Measurements from ENCODE around the gene SMURF1.

Gene SMURF1

DNA sequence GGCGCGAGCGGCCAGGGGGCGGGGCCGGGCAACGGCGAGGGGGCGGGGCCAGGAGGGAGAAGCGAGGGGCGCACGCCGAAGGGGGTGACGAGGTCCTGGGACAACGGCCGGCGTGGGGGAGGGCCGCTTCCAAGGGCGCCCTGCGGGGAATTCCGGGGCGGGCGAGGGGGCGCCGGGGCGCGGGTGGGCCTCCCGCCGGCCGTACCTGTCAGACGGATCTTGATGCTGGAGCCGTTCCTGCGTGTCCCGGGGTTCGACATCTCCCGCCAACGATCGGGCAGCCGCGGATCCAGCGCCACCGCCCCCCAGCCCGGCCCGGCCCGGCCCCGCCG, 421 bp downstream of the SMURF1 start:
- in situ Hi-C loops (cut with HindIII; ENCODE audit: low pct_ligation_motif_present, low pct_unique_long_range_greater_than_20kb, low sequenced_read_pairs) = no loop called here
- no peak for DNase-seq

DNA sequence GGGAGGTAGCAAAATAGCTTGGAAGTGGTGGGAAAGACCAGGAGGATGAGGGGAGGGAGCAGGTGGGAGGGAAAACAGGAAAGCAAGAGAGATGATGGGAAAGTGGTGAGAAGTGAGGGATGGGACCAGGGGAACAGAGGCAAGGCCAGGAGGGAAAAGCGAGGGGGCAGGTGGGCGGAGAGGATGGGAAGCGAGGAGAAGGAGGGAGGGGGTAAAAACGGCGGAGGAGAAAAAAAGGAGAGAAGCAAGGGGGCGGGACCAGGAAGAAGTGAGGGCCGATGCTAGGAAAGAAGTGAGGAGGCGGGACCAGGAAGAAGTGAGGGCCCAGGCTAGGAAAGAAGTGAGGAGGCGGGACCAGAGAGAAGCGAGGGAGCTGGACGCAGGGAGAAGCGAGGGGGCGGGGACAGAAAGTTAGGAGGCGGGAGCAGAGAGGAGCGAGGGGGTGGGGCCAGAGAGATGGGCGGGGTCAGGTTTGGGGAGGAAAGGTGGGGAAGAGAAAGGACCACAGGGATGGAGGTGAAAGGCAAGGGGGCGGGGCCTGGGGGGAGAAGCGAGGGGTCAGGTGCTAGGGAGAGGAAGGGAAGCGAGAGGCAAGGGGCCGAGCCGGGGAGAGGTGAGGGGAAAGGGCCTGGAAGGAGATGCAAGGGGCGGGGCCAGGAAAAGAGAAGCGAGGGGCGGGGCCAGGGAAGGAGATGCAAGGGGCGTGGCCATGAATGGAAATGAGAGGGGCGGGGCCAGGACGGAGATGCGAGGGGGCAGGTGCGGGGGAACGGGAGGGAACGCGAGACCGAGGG, 984 bp downstream of the SMURF1 start:
- peak; percentile 99 for DNase-seq
- in situ Hi-C loops (cut with HindIII; ENCODE audit: low pct_ligation_motif_present, low pct_unique_long_range_greater_than_20kb, low sequenced_read_pairs) = no loop called here

DNA sequence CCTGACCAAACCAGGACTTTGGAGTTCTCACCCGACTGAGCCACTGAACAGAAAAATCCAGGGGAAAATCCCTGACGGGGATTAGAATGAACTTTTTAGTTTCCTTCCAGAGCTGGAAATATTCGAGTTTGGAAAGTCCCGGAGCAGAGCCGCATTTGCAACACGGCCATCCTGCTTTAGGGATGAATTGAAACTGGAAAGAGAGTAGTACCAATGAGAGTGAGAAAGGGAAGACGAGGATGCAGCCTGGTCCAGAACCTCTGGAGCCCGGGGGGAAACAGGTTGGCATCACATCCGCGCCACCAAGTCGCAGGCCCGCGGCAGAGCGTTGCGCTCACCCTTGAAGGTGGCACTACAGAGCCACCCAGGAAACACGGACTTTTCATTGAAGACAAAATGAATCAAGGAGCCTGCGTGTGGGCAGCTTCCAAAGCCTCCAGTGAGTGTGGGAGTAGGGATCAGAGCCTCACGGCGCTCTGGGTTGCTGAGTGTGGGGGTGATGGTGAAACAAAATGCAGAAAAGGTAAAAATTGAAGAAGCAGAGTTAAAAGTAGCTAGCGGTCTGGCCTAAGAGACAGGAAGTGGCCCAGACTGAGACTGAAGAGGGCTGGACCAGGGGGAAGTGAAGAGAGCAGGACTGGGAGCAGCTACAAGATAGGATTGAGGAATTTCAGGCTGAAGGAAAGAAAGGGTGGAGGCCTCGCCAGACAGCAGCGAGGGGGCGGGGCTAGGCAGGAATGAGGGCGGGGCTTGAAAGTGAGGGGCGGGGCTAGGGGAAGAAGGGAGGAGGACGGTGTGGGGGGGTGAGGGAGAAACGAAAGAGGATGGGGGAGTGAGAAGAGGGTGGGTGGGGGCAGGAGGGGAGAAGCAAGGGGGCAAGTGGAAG, 1.8 kb downstream of the SMURF1 start:
- peak; percentile 88 for DNase-seq
- in situ Hi-C loops (cut with HindIII; ENCODE audit: low pct_ligation_motif_present, low pct_unique_long_range_greater_than_20kb, low sequenced_read_pairs) = no loop called here

DNA sequence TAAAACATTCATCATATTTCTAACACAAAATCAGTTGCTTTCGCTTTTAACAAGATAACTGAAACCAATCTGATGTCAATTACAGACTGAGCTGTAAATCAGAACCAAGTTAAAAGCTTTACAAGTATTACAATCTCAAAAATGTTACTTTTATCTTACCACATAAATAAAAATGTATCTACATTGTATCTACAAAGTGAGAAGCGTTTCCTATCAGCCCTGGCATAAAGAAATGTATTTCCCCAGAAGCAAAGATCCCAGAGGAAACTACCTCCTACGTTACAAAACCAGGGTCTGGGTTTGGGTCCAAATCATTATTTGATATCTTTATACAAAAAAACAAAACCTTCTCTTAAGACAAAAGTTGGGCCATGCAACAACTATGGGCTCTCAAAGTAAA, 2.6 kb downstream of the SMURF1 start:
- in situ Hi-C loops (cut with HindIII; ENCODE audit: low pct_ligation_motif_present, low pct_unique_long_range_greater_than_20kb, low sequenced_read_pairs) = no loop called here
- DNase-seq = peak; percentile 33

DNA sequence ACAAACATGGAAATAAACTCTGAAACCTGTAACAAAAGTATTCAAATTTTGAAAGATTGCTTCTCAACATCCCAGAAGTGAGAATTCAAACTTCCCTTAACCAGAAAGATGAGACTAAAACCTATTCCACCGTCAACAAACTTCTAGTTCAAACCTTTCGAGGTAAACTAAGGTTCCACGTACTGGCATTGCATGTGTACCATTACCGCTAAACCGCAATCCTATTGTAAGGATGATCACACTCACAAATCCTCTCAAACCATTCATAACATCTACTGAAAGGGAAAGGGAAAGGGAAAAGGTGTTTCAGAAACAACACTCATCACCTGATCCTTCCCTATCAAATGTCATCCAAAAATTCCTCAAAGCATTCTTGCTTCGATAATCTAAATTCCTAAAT, 3.1 kb downstream of the SMURF1 start:
- peak; percentile 22 for DNase-seq
- in situ Hi-C loops (cut with HindIII; ENCODE audit: low pct_ligation_motif_present, low pct_unique_long_range_greater_than_20kb, low sequenced_read_pairs) = no loop called here

DNA sequence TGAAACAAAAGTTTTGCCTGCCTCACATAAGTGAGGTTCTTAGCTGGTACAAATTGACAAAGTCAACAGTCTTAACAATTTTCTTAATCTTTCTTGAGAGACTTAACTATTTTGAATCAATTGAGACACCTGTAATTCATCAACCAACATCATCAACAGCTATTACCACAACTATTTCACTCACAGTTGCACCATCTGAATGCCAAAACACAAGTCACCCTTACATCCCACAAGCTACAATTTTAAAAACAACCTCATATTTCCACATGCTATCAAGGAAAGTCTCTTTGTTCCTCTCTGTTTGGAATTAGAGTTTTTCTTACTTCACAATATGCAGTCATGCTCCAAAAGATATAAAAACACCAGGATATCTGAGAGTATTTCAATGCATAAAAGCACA, 4.9 kb downstream of the SMURF1 start:
- DNase-seq = peak; percentile 52
- in situ Hi-C loops (cut with HindIII; ENCODE audit: low pct_ligation_motif_present, low pct_unique_long_range_greater_than_20kb, low sequenced_read_pairs) = no loop called here

DNA sequence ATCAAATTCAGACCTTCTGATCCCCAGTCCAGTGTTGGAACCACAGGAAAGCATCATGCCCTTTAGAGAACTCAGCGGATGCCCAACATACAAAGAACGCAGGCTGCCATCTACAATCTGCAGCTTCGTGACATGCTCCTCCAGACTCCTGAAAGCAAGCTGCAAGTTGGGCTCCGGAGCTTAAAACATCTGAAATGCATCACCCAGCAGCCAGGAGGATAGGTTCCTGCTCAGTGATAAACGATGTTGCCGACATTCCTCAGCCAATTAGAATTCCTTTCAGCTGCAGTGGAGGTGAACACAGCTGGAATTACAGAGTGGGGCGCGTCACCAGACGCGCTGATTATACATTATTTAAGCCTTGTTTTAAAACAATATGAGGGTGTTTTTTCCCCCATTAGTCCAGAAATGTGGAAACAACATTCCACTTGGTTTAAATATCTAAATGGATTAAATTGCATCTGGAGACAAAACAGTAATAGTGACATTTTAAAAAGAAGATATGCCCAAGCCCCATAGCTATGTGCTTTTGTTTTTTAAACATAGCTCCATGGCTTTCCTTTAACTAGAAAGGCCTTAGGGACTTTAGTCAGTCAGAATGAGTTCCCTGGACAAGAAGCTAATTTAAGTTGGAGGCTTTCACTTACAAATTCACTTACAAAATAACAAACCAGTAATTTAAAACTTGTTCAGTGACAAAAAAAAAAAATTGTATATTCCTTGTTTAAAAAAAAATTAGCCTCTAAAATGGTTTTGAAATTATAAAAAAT, 6.3 kb downstream of the SMURF1 start:
- DNase-seq = peak; percentile 63
- in situ Hi-C loops (cut with HindIII; ENCODE audit: low pct_ligation_motif_present, low pct_unique_long_range_greater_than_20kb, low sequenced_read_pairs) = no loop called here

DNA sequence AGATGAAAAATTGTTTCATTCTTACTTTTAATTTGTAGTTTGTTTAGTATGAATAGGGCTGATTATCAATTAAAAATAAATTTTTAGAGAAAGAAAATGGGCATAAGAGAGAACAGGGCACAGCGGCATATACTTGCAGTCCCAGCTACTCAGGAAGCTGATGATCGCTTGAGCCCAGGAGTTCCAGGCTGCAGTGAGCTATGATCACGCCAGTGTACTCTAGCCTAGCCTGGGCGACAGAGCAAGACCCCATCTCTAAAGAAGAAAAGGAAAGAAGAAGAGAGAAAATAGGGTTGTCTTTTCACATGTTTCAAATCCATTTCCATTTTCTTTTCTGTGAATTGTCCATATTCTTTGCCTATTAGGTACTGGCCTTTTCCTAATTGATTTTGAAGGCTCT, 8.0 kb downstream of the SMURF1 start:
- DNase-seq = no peak
- in situ Hi-C loops (cut with HindIII; ENCODE audit: low pct_ligation_motif_present, low pct_unique_long_range_greater_than_20kb, low sequenced_read_pairs) = no loop called here

DNA sequence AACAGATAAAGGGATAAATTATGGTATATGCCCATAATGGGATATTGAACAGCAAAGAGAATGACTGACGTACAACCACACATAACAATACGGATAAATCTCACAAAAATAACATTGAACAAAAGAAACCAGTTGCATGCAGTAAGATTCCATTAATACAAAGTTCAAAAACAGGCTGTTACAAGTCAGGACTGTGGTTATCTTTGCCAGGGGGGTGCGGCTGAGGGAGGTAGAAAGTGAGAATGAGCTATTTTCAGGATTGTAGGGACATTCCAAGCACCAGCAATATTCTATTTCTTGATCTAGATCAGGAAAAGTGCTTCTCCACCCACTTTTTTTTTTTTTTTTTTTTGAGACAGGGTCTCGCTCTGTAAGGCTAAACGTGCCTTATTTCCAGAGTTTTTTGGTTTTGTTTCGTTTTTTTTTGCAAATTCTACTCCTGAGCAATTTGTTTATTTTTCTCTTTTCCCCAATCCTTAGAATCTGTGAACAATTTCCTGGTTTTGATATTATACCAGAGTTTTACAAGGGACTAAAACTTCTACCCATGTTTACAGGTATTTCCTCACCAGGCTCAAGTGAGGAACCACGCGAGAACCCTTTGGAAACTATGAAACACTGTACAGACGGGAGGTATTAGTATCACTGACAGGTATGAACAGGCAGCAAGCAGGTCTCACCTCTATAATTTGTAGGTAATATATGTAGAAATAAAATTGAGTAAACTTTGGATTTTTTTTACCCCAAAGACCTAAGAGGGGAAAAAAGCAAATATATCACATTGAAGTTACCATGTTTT, 9.9 kb downstream of the SMURF1 start:
- DNase-seq = no peak
- in situ Hi-C loops (cut with HindIII; ENCODE audit: low pct_ligation_motif_present, low pct_unique_long_range_greater_than_20kb, low sequenced_read_pairs) = no loop called here

DNA sequence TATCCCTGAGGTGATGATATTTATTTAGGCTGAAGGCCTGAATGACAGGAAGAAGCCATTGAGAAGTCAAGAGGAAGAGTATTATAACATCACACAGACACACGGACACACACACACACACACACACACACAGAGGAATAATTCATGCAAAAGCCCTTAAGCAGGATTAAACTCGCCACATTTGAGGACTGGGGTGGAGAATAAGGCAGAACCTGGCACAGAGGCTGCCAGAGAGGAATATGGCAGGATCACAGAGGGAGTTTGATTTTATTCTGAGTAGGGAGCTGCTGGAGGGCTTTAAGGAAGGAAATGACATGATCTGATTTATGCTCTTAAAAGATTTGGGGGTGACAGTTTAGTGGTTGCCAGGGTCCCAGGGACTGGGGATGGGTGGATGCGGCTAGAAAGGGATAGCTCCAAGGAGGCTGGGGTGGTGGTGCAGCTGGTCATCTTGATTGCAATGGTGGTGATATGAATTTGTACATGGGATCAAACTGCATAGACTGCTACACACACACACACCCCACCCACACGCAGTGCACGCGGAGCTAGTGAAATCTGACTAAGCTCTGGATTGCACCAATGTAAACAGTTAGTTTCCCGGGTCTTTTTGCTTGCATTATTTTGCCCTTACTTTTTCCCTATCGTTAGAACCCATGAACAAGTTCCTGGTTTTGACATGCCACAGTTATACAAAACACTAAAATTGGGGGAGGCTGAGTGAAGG, 11.2 kb downstream of the SMURF1 start:
- in situ Hi-C loops (cut with HindIII; ENCODE audit: low pct_ligation_motif_present, low pct_unique_long_range_greater_than_20kb, low sequenced_read_pairs) = no loop called here
- no peak for DNase-seq

DNA sequence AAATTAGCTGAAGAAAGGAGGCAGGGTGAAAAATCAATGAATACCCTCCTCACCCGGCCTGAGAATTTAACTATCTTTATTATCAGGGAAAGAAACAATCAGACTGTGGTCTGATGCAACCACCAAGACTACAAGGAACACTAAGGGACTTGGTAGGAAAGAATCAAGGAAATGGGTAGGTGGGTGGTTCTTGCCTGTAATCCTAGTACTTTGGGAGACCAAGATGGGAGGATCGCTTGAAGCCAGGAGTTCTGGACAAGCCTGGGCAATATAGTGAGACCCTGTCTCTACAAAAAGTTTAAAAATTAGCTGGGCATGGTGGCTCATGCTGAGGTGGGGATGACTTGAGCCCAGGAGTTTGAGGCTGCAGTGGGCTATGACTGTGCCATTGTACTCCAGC, 12.6 kb downstream of the SMURF1 start:
- in situ Hi-C loops (cut with HindIII; ENCODE audit: low pct_ligation_motif_present, low pct_unique_long_range_greater_than_20kb, low sequenced_read_pairs) = no loop called here
- DNase-seq = no peak

DNA sequence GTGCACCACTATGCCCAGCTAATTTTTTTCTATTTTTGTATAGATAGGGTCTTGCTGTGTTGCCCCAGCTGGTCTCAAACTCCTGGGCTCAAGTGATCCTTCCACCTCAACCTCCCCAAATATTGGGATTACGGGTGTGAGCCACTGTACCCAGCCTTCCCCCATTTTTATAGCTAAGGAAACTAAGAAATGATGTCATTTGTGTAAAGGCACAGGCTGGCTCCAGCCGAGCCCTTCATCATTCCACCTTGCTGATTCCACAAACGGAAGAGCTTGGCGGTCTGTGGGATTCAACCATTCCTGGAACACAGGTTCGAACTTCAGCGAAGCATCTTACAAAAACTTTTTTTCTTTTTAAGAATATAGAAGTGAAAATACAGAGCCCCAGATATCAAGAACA, 14.4 kb downstream of the SMURF1 start:
- DNase-seq = no peak
- in situ Hi-C loops (cut with HindIII; ENCODE audit: low pct_ligation_motif_present, low pct_unique_long_range_greater_than_20kb, low sequenced_read_pairs) = no loop called here

DNA sequence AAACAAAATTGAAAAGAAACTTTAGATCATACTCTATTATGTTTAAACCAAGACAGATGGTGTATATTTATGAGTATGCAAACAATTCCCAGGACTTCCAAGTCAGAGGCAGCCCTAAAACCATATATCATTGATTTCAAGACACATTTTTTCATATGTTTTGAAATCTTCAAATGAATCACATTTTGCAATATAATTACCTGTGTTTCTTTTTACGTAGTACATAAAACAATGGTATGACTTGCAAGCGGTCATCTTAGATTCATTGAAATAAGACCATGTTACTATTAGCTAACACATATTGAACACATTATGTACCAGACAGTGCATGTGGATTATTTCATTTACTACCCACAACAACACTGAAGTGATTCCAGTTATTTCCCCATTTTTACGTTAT, 14.9 kb downstream of the SMURF1 start:
- in situ Hi-C loops (cut with HindIII; ENCODE audit: low pct_ligation_motif_present, low pct_unique_long_range_greater_than_20kb, low sequenced_read_pairs) = no loop called here
- no peak for DNase-seq

DNA sequence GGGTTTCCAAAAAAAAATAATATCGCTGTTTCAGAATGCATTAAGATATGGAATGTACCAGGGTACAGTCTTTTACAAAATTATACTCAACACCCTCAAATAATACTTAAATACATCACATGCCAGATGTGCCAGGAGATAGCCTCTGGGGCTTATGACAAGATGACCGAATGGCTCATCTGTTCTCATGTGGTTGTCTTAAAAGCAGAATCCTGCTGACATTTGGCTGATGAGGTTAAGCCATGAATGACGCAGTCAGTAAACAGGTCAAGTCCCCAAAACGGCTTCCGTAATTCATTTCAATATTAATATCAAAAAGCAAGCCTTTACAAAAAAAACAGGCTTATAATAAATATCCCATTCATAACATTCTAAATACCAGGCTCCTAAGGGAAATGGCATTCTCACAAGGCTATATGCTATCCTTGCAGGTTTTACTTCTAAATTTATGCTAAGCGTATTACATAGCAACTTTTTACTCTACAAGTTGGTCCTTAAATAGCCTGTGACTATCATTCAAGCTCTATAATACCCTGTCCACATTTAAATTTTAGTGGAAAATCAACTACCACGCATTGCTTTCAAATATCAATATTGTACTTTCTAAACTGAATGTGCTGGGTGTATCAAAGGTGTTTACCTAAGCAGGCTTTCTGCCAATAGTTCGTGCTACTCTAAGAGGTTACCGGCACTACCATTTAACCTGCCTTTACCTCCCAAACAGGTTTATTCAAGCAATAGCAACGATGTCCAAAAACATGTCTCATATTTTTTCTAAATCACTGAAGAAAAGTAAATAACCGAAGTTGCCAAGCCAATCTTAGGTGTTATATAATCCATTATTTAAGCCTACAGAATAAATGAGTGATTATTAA, 15.6 kb downstream of the SMURF1 start:
- no peak for DNase-seq
- in situ Hi-C loops (cut with HindIII; ENCODE audit: low pct_ligation_motif_present, low pct_unique_long_range_greater_than_20kb, low sequenced_read_pairs) = no loop called here

DNA sequence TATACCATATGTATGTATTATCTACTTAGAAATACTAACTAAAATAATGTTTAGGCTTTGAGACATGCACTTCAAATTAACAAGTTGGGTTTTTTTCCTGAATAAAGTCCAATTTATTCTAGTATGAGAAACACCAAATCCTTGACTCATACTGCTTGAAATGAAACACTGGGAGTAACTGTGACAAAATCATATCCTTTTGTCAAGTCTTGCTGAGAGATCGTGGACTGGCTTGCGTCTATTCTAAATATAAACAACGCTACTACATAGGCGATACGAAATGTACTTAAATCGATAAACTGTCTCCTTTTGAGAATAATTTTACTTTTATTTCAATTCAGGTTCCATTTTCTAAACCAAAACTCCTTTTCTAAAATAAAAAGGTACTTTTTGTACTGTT, 16.3 kb downstream of the SMURF1 start:
- DNase-seq = no peak
- in situ Hi-C loops (cut with HindIII; ENCODE audit: low pct_ligation_motif_present, low pct_unique_long_range_greater_than_20kb, low sequenced_read_pairs) = no loop called here

DNA sequence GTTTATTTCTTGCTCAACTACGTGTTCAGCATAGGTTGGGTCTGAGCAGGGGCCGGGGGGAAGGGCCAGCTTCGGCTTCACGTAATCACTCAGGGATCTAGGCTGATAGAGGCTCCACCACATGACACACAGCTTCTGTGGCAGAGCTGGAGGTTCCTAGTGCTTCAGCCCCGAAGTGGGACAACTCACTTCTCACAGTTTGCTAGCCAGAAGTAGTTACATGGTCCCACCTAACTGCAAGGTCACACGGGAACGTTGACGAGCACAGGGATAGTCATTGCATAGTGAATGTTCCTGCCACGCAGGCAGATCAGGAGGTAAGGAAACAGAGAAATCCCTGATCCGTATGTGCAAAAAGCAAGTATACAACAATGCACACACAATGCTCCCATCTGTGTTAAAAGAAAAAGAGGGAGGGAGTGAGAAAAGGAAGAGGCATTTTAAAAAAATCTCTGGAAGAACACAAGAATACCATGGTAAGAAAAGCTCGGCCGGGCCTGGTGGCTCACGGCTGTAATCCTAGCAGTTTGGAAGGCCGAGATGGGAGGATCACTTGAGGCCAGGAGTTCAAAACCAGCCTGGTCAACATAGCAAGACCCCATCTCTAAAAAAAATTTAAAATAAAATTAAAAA, 16.9 kb downstream of the SMURF1 start:
- in situ Hi-C loops (cut with HindIII; ENCODE audit: low pct_ligation_motif_present, low pct_unique_long_range_greater_than_20kb, low sequenced_read_pairs) = no loop called here
- no peak for DNase-seq

DNA sequence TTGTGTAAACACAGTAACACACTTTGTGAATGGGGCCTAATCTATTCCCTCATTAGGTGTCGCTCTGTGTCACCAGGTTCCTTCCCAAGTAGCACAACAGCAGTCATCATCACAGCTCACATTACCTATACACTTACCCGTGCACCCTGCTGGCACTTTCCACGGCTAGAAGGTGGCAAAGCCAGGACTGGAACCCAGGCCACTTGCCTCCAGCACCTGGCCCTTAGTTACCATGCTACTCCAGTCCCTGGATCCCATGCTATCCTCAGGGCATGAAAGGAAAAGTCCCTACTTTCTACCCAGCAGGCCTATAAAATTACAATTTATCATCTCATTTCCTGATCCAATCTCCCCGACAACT, 18.4 kb downstream of the SMURF1 start:
- in situ Hi-C loops (cut with HindIII; ENCODE audit: low pct_ligation_motif_present, low pct_unique_long_range_greater_than_20kb, low sequenced_read_pairs) = no loop called here
- no peak for DNase-seq

Data from ACHN (cell line).